Measurements from ENCODE around the gene SH3RF2. TPM values are rescaled to one million over a fixed set of nuclear protein-coding genes. Genes with fewer than 3 reads are reported as not detected.
A peak's percentile ranks its signal among the peaks of the same experiment; 100 is the strongest.

The SH3RF2 gene
- total and polyA plus RNA-seq, 9 of the 15 experiments (the other 6 are each of a cell fraction or from before 2014, with no cell fraction given): 0.05 TPM; not detected in 8

DNA sequence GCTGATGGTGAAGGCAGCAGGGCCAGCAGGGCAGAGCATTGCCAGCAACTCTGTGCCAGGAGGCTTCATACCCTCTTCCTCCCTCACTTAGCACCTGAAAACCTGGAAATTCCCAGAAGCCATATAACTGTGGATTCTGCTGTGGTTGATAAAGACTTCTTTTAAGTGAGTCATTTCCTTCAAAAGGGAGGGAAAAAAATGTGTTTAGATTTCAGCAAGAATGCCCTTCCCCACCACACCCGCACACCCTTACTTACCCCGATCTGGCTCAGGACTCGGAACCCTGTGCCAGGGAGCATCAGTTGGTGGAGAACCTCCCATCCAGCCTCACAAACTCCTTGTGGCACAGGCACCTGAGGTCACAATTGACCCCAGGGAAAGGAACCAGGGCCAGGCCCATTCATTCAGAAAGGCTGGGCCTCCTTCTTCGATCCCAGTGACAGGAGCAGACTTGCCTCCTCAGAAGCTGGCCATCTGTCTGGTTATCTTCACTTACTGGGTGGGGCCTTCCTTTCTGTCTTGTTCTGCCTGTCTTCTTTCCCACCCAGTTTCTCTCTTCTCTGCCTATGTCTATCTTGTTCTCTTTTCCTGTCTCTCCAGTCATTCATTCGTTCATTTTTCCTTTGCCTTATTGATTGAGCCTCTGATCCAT is 106.4 kb downstream of the SH3RF2 start (continued):
- TF ChIP-seq, protein P1, sequence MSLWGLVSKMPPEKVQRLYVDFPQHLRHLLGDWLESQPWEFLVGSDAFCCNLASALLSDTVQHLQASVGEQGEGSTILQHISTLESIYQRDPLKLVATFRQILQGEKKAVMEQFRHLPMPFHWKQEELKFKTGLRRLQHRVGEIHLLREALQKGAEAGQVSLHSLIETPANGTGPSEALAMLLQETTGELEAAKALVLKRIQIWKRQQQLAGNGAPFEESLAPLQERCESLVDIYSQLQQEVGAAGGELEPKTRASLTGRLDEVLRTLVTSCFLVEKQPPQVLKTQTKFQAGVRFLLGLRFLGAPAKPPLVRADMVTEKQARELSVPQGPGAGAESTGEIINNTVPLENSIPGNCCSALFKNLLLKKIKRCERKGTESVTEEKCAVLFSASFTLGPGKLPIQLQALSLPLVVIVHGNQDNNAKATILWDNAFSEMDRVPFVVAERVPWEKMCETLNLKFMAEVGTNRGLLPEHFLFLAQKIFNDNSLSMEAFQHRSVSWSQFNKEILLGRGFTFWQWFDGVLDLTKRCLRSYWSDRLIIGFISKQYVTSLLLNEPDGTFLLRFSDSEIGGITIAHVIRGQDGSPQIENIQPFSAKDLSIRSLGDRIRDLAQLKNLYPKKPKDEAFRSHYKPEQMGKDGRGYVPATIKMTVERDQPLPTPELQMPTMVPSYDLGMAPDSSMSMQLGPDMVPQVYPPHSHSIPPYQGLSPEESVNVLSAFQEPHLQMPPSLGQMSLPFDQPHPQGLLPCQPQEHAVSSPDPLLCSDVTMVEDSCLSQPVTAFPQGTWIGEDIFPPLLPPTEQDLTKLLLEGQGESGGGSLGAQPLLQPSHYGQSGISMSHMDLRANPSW (CRISPR knock-in tag; IDR thresholded peaks at IDR 0.05): no peak
- TF ChIP-seq C11orf30 (IDR thresholded peaks at IDR 0.05; ENCODE audit: low read depth) (no peak), TAL1 (IDR thresholded peaks at IDR 0.05) (0 out of 2 replicates have a peak, but pooled peaks have one; percentile 11), XRCC5 (IDR thresholded peaks at IDR 0.05; ENCODE audit: low read depth, low read length) (no peak), ETV5 (CRISPR knock-in tag; IDR thresholded peaks at IDR 0.05; ENCODE audit: low read depth) (peak; percentile 69), PHF20 (IDR thresholded peaks at IDR 0.05; ENCODE audit: partially characterized antibody) (no peak), PCBP1 (IDR thresholded peaks at IDR 0.05; ENCODE audit: low read depth, low read length, poor library complexity, severe bottlenecking) (no peak), GATAD2A (IDR thresholded peaks at IDR 0.05) (0 out of 2 replicates have a peak, but pooled peaks have one; percentile 10), FOXJ2 (tag; IDR thresholded peaks at IDR 0.05) (no peak), TEAD4 (IDR thresholded peaks at IDR 0.05; ENCODE audit: low read length) (peak; percentile 61), TEAD4 (CRISPR knock-in tag; IDR thresholded peaks at IDR 0.05; ENCODE audit: borderline replicate concordance) (no peak), KAT8 (IDR thresholded peaks at IDR 0.05; ENCODE audit: low read depth) (no peak), KHSRP (IDR thresholded peaks at IDR 0.05) (no peak), BMI1 (IDR thresholded peaks at IDR 0.05; ENCODE audit: low read length) (no peak), GATA2 (CRISPR knock-in tag; IDR thresholded peaks at IDR 0.05) (no peak; the same call in 1 of the 2 replicates), ATF7 (IDR thresholded peaks at IDR 0.05) (no peak), DMBX1 (CRISPR knock-in tag; IDR thresholded peaks at IDR 0.05; ENCODE audit: borderline replicate concordance) (peak; percentile 77; the same call in 1 of the 2 replicates), HDAC6 (IDR thresholded peaks at IDR 0.05; ENCODE audit: low read depth, low read length) (no peak), ZNF707 (CRISPR knock-in tag; conservative IDR thresholded peaks at IDR 0.05) (no peak), POLR2B (IDR thresholded peaks at IDR 0.05; ENCODE audit: low read depth, partially characterized antibody) (no peak), ZNF134 (CRISPR knock-in tag; conservative IDR thresholded peaks at IDR 0.05) (no peak)
- TF ChIP-seq, protein P2, sequence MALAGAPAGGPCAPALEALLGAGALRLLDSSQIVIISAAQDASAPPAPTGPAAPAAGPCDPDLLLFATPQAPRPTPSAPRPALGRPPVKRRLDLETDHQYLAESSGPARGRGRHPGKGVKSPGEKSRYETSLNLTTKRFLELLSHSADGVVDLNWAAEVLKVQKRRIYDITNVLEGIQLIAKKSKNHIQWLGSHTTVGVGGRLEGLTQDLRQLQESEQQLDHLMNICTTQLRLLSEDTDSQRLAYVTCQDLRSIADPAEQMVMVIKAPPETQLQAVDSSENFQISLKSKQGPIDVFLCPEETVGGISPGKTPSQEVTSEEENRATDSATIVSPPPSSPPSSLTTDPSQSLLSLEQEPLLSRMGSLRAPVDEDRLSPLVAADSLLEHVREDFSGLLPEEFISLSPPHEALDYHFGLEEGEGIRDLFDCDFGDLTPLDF (CRISPR knock-in tag; IDR thresholded peaks at IDR 0.05): no peak
- TF ChIP-seq, protein P3, sequence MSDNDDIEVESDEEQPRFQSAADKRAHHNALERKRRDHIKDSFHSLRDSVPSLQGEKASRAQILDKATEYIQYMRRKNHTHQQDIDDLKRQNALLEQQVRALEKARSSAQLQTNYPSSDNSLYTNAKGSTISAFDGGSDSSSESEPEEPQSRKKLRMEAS (CRISPR knock-in tag; IDR thresholded peaks at IDR 0.05): peak; percentile 35; the same call in 1 of the 2 replicates
- TF ChIP-seq, protein P4, sequence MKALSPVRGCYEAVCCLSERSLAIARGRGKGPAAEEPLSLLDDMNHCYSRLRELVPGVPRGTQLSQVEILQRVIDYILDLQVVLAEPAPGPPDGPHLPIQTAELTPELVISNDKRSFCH (CRISPR knock-in tag; IDR thresholded peaks at IDR 0.05): no peak
- TF ChIP-seq, protein P4 (tag; IDR thresholded peaks at IDR 0.05): peak; percentile 79; the same call in 1 of the 2 replicates

All from K562 (cell line).